ENCODE results near the gene LGALS7. TPM values are rescaled to one million over a fixed set of nuclear protein-coding genes. Genes with fewer than 3 reads are reported as not detected.
A peak's percentile ranks its signal among the peaks of the same experiment; 100 is the strongest.

Gene LGALS7
- total and polyA plus RNA-seq, 2 of the 4 experiments (the other 2 are of a cell fraction), result not detected

GRCh38 chr19:38786572-38787265 is 13.4 kb upstream of the LGALS7 start:
- Histone ChIP-seq H3K27me3 (ENCODE audit: control insufficient read depth, insufficient read depth, low read length) (peaks cover under 1% of the 10 kb centered on the region; the same call in 1 of the 2 replicates), H2BK120ac (ENCODE audit: low read depth, low read length) (no peak overlapping the region), H3K56ac (ENCODE audit: extremely low read depth, insufficient read depth, low read length) (no peak overlapping the region), H3K4me3 (ENCODE audit: insufficient read depth, low read depth, low read length) (no peak overlapping the region), H2BK5ac (ENCODE audit: low read depth, low read length, poor library complexity, severe bottlenecking) (no peak overlapping the region), H3K4me2 (ENCODE audit: low read depth, low read length) (no peak overlapping the region), H3K36me3 (ENCODE audit: control insufficient read depth, insufficient read depth, low read length) (no peaks in the 10 kb centered on the region), H3K23ac (ENCODE audit: low read depth, low read length) (no peak overlapping the region), H2AFZ (replicated peaks; ENCODE audit: low read length, poor library complexity) (peak overlapping the region; percentile 8), H3K9ac (ENCODE audit: low read depth, low read length) (no peak overlapping the region), H3K18ac (ENCODE audit: low read depth, low read length) (no peak overlapping the region), H2BK15ac (ENCODE audit: low read depth, low read length) (no peak overlapping the region), H3K4ac (ENCODE audit: low read depth, low read length) (no peak overlapping the region), H3K79me1 (ENCODE audit: low read depth in 1 of 2, low read length in 2 of 2) (no peaks in the 10 kb centered on the region), H2AK9ac (replicated peaks; ENCODE audit: low read depth, low read length, poor library complexity) (no peak overlapping the region), H4K8ac (ENCODE audit: low read depth in 2 of 2, low read length in 2 of 2) (0 out of 4 replicates have a peak overlapping the region, but pooled peaks of 1 of the 2 experiments have one; percentile 6), H3K14ac (replicated peaks; ENCODE audit: low read depth, low read length) (no peak overlapping the region), H3K4me1 (ENCODE audit: control insufficient read depth, insufficient read depth, low read length) (no peaks in the 10 kb centered on the region), H3K9me3 (ENCODE audit: control insufficient read depth, insufficient read depth, low read length) (no peaks in the 10 kb centered on the region), H3K9me1 (ENCODE audit: insufficient read depth, low read length) (no peaks in the 10 kb centered on the region), H4K20me1 (ENCODE audit: insufficient read depth, low read length) (no peaks in the 10 kb centered on the region), H3K27ac (ENCODE audit: insufficient read depth, low read length) (no peak overlapping the region), H4K91ac (ENCODE audit: insufficient read depth, low read depth, low read length) (no peak overlapping the region), H2AK5ac (ENCODE audit: low read depth, low read length) (no peak overlapping the region; the same call in 1 of the 2 replicates), H4K5ac (ENCODE audit: low read depth, low read length) (no peak overlapping the region), H2BK20ac (ENCODE audit: low read depth, low read length) (no peak overlapping the region; the same call in 1 of the 2 replicates)
- CTCF ChIA-PET, result interaction anchor here (1.3 kb wide), 1 partner anchor 17 kb away, joined by 4 read pairs; no protein-coding TSS in a partner anchor
- dilution Hi-C loops (cut with HindIII; ENCODE audit: low sequenced_read_pairs, unreplicated experiment), result no loop called here
- in situ Hi-C loops (cut with MboI; ENCODE audit: low sequenced_read_pairs), result no loop called here
- TF ChIP-seq USF2 (IDR thresholded peaks at IDR 0.05; ENCODE audit: low read depth, low read length) (no peak), RFX5 (IDR thresholded peaks at IDR 0.05; ENCODE audit: low read depth, low read length) (no peak), POLR2A (IDR thresholded peaks at IDR 0.05; ENCODE audit: low read depth, low read length) (no peak), MAFK (IDR thresholded peaks at IDR 0.05; ENCODE audit: low read depth, low read length) (no peak), MXI1 (IDR thresholded peaks at IDR 0.05; ENCODE audit: borderline replicate concordance, low read depth, low read length) (no peak), SMC3 (IDR thresholded peaks at IDR 0.05; ENCODE audit: low read depth, low read length) (no peak), RAD21 (IDR thresholded peaks at IDR 0.05; ENCODE audit: low read length) (no peak), CEBPB (IDR thresholded peaks at IDR 0.05; ENCODE audit: low read depth, low read length) (no peak), NFE2L2 (IDR thresholded peaks at IDR 0.05; ENCODE audit: low read depth, low read length) (no peak)
- TF ChIP-seq, protein P1, sequence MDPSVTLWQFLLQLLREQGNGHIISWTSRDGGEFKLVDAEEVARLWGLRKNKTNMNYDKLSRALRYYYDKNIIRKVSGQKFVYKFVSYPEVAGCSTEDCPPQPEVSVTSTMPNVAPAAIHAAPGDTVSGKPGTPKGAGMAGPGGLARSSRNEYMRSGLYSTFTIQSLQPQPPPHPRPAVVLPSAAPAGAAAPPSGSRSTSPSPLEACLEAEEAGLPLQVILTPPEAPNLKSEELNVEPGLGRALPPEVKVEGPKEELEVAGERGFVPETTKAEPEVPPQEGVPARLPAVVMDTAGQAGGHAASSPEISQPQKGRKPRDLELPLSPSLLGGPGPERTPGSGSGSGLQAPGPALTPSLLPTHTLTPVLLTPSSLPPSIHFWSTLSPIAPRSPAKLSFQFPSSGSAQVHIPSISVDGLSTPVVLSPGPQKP (IDR thresholded peaks at IDR 0.05; ENCODE audit: borderline replicate concordance, low read depth, low read length), result no peak
- intact Hi-C loops (cut with micrococcal nuclease), result no loop called here
- no peak for DNase-seq
- WGBS, 2 experiments (ENCODE audit: extremely low coverage in 2 of 2, insufficient read length in 1 of 2), result 73% methylated on average over 4 of the region's 11 CpGs; no CpG with 5 or more reads in 1 of the 2 experiments
- no peak for ATAC-seq (ENCODE audit: low read depth)
- POLR2A ChIA-PET (ENCODE audit: unreplicated experiment), result interaction anchor here (0.6 kb wide), 2 partner anchors 17 to 127 kb away, joined by 5 to 8 read pairs; no protein-coding TSS in a partner anchor
- no TSS peak for BruUV-seq (replicated peaks)
